ENCODE measurements around the gene SMARCE1.

The SMARCE1 gene

DNA sequence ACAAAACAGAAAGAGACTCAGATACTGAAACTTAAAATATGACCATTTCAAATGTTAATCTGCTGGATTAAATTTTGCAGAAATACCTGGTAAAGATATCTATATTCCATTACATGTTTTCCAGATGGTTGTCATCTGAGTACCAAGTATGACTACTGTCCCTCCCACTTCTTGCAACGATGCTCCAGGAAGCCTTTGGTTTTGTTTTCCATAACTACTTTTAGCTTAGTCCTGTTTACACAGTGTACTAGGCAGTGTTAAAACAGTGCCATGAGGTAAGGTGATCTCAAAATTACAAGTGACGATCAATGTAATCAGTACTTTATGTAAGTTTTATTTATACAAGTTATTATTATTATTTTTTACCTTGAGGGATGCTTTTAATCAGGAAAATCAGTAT, 17.8 kb downstream of the SMARCE1 start:
- H2AFZ ChIP-seq (ENCODE audit: low read depth, low read length) = no peak overlapping the region
- H3K36me3 ChIP-seq (ENCODE audit: insufficient read depth, low read length) = peaks cover 74% of the 10 kb centered on the region
- H3K4me3 ChIP-seq (ENCODE audit: low read length) = no peak overlapping the region
- H3K4me1 ChIP-seq (ENCODE audit: insufficient read depth, low read length) = no peaks in the 10 kb centered on the region
- H3K27me3 ChIP-seq (ENCODE audit: insufficient read depth, low read length) = no peaks in the 10 kb centered on the region
- no peaks in the 10 kb centered on the region for H3K9me3 ChIP-seq (ENCODE audit: low read length)

DNA sequence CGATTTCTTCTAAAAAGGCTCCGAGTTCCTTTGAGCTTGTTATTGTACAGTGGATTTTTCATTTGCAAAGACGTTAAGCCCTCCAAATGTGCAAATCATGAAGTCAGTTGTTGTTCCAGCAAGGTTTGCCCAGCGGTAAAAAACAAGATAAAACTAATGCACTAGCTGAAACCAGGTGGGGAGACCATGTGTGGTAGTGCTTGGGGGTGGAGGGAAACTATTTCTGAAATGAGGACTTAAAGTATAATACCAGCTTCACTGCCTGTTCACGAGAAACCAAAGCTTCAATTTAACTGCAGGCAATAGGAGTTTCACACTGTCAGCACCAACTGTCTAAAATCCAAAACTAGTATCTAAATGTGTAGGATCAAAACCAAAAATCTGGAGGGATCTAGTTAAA, 22.3 kb downstream of the SMARCE1 start:
- no peaks in the 10 kb centered on the region for H3K27me3 ChIP-seq (ENCODE audit: insufficient read depth, low read length)
- H3K4me1 ChIP-seq (ENCODE audit: insufficient read depth, low read length) = no peaks in the 10 kb centered on the region
- no peak overlapping the region for H3K4me3 ChIP-seq (ENCODE audit: low read length)
- no peak overlapping the region for H2AFZ ChIP-seq (ENCODE audit: low read depth, low read length)
- H3K9me3 ChIP-seq (ENCODE audit: low read length) = no peaks in the 10 kb centered on the region
- H3K36me3 ChIP-seq (ENCODE audit: insufficient read depth, low read length) = peaks cover 29% of the 10 kb centered on the region

DNA sequence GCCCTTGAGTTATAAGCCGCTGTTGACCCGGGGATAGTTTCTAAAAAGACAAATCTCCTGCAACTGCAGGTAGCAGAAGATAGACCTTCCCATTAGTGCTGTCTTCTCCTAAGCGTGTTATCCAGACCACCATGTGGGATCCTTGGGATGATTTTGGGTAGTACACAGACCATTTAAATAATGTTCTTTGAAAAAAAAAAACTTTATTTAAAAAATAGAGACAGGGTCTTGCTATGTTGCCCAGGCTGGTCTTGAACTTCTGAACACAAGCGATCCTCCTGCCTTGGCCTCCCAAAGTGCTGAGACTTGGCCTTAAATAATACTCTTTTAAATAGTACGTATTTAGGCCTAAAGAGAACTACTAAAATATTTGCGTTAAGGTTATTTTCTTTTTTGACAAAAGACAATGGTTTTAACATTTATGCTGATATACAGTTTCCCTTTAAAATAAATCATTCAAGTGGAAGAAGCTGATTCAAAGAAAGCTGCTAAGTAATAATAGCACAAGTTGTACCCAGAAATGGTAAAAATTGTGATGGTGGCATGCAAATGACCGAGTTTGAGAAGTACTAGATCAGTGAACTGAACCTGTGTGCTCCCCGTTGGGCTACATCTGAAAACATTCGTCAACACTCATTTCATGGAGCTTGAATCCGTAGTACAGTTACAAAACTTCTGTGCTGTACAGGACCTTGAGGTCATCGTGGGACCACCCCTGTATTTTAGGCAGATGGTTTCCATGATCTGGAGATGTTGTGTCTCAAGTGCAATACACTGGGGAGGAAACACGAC, 24.0 kb downstream of the SMARCE1 start:
- no peaks in the 10 kb centered on the region for H3K27me3 ChIP-seq (ENCODE audit: insufficient read depth, low read length)
- no peak overlapping the region for H2AFZ ChIP-seq (ENCODE audit: low read depth, low read length)
- H3K4me3 ChIP-seq (ENCODE audit: low read length) = no peak overlapping the region
- H3K4me1 ChIP-seq (ENCODE audit: insufficient read depth, low read length) = no peaks in the 10 kb centered on the region
- H3K9me3 ChIP-seq (ENCODE audit: low read length) = no peaks in the 10 kb centered on the region
- H3K36me3 ChIP-seq (ENCODE audit: insufficient read depth, low read length) = peaks cover 12% of the 10 kb centered on the region

DNA sequence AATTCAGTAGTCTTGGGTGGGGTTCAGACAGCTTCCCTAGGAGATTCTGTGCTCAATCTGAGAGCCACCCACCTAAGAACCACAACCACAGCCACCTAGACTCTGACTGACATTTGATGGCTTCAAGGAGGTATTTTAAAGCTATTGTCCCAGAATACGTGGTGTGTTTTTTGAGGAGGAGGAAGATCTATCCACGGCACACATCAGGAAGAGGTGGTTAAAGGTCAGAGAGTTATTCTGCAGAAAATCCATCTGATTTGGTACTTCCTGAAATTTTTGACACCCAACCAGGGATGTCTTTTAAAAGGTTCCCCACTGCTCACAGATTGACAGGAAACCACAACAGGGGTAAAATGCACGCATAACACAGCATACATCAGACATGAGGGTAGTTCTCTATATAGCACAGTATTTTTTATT, 25.1 kb downstream of the SMARCE1 start:
- H3K9me3 ChIP-seq (ENCODE audit: low read length) = no peaks in the 10 kb centered on the region
- H3K4me1 ChIP-seq (ENCODE audit: insufficient read depth, low read length) = no peaks in the 10 kb centered on the region
- H2AFZ ChIP-seq (ENCODE audit: low read depth, low read length) = no peak overlapping the region
- no peaks in the 10 kb centered on the region for H3K27me3 ChIP-seq (ENCODE audit: insufficient read depth, low read length)
- H3K4me3 ChIP-seq (ENCODE audit: low read length) = no peak overlapping the region
- H3K36me3 ChIP-seq (ENCODE audit: insufficient read depth, low read length) = peaks cover 5% of the 10 kb centered on the region

DNA sequence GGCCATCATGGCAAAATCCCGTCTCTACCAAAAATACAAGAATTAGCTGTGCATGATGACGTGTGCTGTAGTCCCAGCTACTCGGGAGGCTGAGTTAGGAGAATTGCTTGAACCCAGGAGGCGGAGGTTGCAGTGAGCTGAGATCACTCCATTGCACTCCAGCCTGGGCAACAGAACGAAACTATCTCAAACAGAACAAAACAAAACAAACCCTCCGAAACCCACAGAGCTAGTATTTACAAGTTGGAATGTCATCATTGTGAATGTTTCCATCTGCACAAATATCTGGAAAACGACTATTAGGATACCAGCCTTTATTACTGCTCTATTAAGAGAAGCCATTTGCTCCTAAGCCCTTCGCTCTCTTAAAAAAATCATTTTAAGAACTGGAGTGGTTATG, 26.0 kb downstream of the SMARCE1 start:
- Histone ChIP-seq H3K4me3 (ENCODE audit: low read length) (no peak overlapping the region), H3K4me1 (ENCODE audit: insufficient read depth, low read length) (no peaks in the 10 kb centered on the region), H3K36me3 (ENCODE audit: insufficient read depth, low read length) (no peaks in the 10 kb centered on the region), H3K9me3 (ENCODE audit: low read length) (no peaks in the 10 kb centered on the region), H2AFZ (ENCODE audit: low read depth, low read length) (no peak overlapping the region), H3K27me3 (ENCODE audit: insufficient read depth, low read length) (peaks cover 4% of the 10 kb centered on the region)

DNA sequence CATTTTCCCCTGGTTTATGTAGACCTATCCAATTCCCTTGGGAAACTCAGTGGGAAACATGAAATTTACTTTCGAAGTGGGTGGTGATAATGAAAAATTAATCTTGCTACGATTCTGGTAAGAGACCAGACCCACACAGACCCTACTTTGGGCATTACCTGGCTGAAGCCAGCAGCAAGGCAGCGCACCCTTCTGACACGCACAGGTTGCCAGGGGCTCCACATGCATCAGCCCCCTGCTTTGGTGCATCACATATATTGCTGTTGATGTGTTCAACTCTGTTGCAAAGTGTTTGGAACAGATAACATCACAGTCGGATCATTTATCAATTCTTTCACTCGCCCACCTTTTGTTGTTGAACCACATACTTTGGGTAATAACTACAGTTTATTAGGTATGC, 26.6 kb downstream of the SMARCE1 start:
- Histone ChIP-seq H3K4me3 (ENCODE audit: low read length) (no peak overlapping the region), H3K4me1 (ENCODE audit: insufficient read depth, low read length) (no peaks in the 10 kb centered on the region), H3K9me3 (ENCODE audit: low read length) (no peaks in the 10 kb centered on the region), H2AFZ (ENCODE audit: low read depth, low read length) (no peak overlapping the region), H3K36me3 (ENCODE audit: insufficient read depth, low read length) (no peaks in the 10 kb centered on the region), H3K27me3 (ENCODE audit: insufficient read depth, low read length) (peaks cover 9% of the 10 kb centered on the region)

DNA sequence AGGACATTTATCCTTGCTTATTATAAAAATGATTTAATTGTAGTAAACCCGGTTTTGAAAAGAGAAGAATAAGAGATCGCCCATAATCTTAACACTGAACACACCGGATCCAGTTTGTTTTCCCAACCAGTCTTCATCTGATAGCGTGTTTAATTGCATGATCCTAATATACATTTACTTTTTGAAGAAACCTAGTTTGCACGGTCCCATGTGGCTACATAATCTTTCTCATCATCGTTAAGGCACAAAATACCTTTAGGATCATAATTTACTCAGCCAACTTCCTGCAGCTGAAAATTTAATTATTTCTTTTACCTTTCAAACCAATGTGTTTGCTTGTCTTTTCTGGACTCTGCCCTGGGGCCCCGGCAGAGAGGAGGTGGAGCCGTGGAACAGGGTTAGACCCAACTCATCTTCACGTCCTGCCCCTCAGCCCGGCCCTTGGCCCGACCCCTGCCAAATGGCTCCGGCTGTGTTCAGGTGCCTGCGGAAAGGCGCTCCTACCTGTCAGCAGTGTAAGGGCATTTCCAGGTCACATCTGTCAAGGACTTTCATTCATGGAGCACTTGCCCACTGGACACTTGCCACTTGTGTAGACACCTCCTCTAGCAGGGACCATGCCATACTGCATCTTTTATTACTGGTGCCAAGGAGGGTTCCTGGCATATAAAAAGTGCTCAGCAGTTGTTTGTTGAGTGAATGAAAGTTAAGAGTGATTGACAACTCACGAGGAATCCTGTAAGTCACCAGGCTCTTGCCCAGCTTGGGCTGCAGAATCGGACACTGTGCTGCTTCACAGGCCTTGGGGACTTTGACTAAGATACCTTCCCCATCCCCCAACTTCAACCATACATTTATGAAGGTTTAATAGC, 28.6 kb downstream of the SMARCE1 start:
- Histone ChIP-seq H2AFZ (ENCODE audit: low read depth, low read length) (no peak overlapping the region), H3K36me3 (ENCODE audit: insufficient read depth, low read length) (no peaks in the 10 kb centered on the region), H3K4me3 (ENCODE audit: low read length) (no peak overlapping the region), H3K4me1 (ENCODE audit: insufficient read depth, low read length) (no peaks in the 10 kb centered on the region), H3K27me3 (ENCODE audit: insufficient read depth, low read length) (peaks cover 16% of the 10 kb centered on the region), H3K9me3 (ENCODE audit: low read length) (no peaks in the 10 kb centered on the region)

DNA sequence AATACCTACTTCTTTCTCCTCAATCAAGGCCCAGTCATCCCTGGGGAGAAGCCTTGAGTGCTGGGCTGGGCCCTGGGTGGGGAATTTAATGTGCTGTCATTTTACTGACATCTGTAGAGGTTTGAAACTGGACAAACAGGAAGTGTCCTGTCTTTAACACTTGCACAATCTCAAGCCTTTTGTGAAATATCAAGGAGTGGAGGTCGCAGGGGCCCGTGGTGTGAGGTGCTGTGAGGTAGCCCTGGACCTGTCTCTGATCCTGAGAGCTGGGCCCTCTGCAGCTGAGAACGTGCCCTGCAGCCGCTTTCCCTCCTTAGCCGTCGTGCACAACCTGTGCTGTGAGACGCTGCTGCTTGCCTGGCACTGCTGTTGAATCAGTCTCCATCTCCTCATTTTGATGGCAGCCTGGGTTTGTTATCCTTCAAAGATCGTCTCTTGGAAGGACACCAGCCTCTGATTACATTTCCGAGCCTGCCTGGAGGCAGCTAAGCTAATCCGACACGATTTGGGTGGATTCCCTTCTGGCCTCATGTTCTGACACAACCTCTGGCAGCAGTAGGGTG, 29.9 kb downstream of the SMARCE1 start:
- Histone ChIP-seq H2AFZ (ENCODE audit: low read depth, low read length) (no peak overlapping the region), H3K27me3 (ENCODE audit: insufficient read depth, low read length) (peaks cover 23% of the 10 kb centered on the region), H3K9me3 (ENCODE audit: low read length) (no peaks in the 10 kb centered on the region), H3K4me1 (ENCODE audit: insufficient read depth, low read length) (no peaks in the 10 kb centered on the region), H3K4me3 (ENCODE audit: low read length) (no peak overlapping the region), H3K36me3 (ENCODE audit: insufficient read depth, low read length) (no peaks in the 10 kb centered on the region)

DNA sequence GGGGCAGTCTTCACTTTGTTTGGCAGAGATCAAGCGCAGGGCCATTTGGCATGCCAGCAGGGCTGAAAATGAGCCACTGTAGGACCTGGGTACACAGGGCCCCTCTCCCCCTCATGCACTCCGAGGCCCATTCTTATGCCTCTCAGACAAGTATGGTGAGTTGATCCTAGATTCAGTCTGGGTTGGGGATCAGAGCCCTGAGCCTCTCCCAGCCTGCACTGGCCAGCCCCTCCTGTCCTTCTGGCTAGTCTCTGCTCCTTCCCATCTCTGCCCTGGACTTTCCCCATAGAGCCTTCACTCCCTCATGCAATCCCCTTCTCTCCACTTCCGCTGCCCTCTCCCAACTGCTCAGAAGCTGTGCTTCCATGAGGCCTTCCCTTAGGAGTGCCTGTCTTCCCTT, 31.0 kb downstream of the SMARCE1 start:
- no peaks in the 10 kb centered on the region for H3K36me3 ChIP-seq (ENCODE audit: insufficient read depth, low read length)
- H3K4me1 ChIP-seq (ENCODE audit: insufficient read depth, low read length) = no peaks in the 10 kb centered on the region
- H3K4me3 ChIP-seq (ENCODE audit: low read length) = no peak overlapping the region
- H3K27me3 ChIP-seq (ENCODE audit: insufficient read depth, low read length) = peaks cover 25% of the 10 kb centered on the region
- H2AFZ ChIP-seq (ENCODE audit: low read depth, low read length) = no peak overlapping the region
- no peaks in the 10 kb centered on the region for H3K9me3 ChIP-seq (ENCODE audit: low read length)

DNA sequence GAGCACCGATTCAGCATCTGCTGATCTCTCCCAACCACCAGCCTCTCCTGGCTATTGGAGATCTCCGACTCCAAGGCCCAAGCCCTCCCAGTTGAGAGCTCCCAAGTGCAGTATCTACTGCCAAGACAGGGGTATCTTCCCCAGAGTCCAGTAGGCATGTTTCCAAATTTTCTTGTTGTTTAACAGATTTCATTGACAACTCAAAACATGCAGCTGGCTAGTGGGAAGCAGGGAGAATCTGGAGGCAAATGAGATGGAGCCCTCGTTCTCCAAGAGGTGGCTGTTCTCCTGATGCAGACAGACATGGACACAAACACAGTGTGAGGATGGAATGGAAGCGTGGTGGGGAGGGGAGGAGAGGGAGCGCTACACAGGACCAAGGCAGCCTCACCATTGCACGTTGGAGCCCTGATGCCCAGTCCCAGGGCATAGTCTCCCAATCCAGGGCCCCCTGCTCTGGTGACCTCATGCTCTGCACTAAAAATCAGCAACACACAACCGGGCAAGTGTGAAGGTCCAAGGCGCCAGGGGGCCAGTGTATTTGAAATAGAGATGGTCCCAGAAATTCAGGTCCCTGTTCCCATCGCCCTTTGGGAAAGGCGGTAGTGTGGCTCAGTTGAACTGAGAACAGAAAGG, 31.7 kb downstream of the SMARCE1 start:
- Histone ChIP-seq H3K36me3 (ENCODE audit: insufficient read depth, low read length) (no peaks in the 10 kb centered on the region), H3K27me3 (ENCODE audit: insufficient read depth, low read length) (peaks cover 25% of the 10 kb centered on the region), H3K4me3 (ENCODE audit: low read length) (no peak overlapping the region), H3K4me1 (ENCODE audit: insufficient read depth, low read length) (no peaks in the 10 kb centered on the region), H2AFZ (ENCODE audit: low read depth, low read length) (no peak overlapping the region), H3K9me3 (ENCODE audit: low read length) (no peaks in the 10 kb centered on the region)

DNA sequence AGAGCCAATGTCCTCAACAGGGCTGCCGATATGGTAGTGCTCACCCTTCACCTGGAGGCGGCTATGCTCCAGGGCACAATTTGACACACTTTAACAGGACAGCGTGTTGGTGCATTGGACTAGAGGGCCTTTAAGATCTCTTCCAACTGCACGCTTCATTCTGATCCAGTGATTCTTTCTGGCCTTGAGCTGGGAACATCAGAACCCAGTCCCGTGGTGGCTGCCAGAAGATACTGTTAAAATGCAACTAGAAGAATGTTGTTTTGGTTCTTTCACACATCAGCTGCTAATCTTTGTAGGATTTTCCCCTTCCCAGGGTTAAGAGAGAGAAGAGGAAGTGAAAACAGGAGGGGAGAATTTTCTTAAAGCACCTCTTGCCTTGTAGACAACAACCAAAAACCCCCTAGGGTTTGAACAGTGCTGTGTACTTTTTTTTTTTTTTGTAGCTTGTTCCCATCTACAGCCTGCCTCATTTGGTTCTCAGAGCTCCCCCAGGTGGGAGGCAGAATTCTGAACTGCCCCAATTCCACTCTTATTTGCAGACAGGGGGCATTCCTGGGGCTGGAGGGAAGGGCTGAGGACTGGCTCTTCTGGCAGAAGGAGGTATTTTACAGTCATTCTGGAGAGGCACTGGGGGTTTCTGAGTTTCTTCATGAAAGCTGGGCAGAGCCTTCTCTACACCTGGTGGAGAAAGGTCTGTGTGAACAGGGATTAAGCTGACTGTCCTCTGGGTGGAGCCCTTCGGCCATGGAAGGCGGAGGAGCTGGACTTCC, 32.4 kb downstream of the SMARCE1 start:
- Histone ChIP-seq H3K4me3 (ENCODE audit: low read length) (no peak overlapping the region), H3K36me3 (ENCODE audit: insufficient read depth, low read length) (no peaks in the 10 kb centered on the region), H3K27me3 (ENCODE audit: insufficient read depth, low read length) (peaks cover 25% of the 10 kb centered on the region), H3K4me1 (ENCODE audit: insufficient read depth, low read length) (no peaks in the 10 kb centered on the region), H2AFZ (ENCODE audit: low read depth, low read length) (no peak overlapping the region), H3K9me3 (ENCODE audit: low read length) (no peaks in the 10 kb centered on the region)

DNA sequence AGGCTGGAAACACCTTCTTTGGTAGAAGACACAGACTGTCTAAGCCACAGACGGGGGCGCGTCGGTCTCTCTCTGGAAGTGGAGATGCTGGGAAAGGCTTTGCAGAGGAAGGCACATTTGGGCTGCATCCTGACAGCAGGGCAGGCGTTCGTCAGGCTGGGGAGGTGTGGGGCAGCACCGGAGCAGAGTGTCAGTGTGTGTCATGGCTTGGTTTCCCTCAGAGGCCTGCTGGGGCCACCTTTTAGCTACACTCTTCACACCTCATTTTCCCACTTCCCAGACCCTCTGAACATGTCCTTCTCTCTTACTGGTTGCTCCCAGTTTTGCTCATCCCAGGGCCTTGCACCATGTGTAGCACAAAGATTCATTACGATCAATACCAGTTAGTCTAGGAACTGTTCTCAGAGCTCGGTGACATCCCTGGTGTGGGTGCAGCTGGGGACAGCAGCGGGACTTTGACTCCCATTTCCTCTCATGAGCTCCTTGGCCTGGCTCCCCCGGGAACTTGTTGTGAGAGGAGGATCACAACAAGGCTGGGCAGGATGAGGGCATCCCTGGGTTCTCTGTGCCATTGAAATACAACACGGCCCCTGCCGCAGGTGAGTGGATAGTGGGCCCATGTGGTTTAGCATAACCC, 33.1 kb downstream of the SMARCE1 start:
- Histone ChIP-seq H2AFZ (ENCODE audit: low read depth, low read length) (no peak overlapping the region), H3K4me1 (ENCODE audit: insufficient read depth, low read length) (no peaks in the 10 kb centered on the region), H3K36me3 (ENCODE audit: insufficient read depth, low read length) (no peaks in the 10 kb centered on the region), H3K27me3 (ENCODE audit: insufficient read depth, low read length) (peaks cover 25% of the 10 kb centered on the region), H3K4me3 (ENCODE audit: low read length) (no peak overlapping the region), H3K9me3 (ENCODE audit: low read length) (no peaks in the 10 kb centered on the region)
